GM06990 (cell line): Measurements from ENCODE around the gene UNC80.

Experiments
- DNase-seq: peaks from one replicate; pipeline ENCODE4 v3.0.0-alpha.2; 2011; ENCODE audit not compliant: insufficient read length; ENCODE audit errors: extremely low read depth
- H3K27me3 ChIP-seq: replicated peaks from 2 replicates; pipeline ENCODE4 v1.6.0; 2011; ENCODE audit warnings: low read length; ENCODE audit not compliant: control insufficient read depth, insufficient read depth
- H3K36me3 ChIP-seq: 2 replicates; pipeline ENCODE4 v1.5.1; 2011; ENCODE audit warnings: low read length; ENCODE audit not compliant: control insufficient read depth, insufficient read depth
- H3K4me3 ChIP-seq: replicated peaks from 2 replicates; pipeline ENCODE4 v1.5.1; 2011; ENCODE audit warnings: low read depth, mild to moderate bottlenecking, control low read depth, low read length
- CTCF ChIP-seq: IDR thresholded peaks from 2 replicates; pipeline ENCODE4 v1.5.1; 2011; ENCODE audit warnings: low read length, control low read depth, mild to moderate bottlenecking, inconsistent platforms; ENCODE audit not compliant: insufficient read depth, poor library complexity, severe bottlenecking

The UNC80 gene

GRCh38 chr2:209984291-209984690 is 212.7 kb downstream of the UNC80 start:
- Histone ChIP-seq H3K27me3 (no peaks in the 10 kb centered on the region), H3K4me3 (no peak overlapping the region), H3K36me3 (no peaks in the 10 kb centered on the region)
- no peak for DNase-seq
- no peak for TF ChIP-seq CTCF

GRCh38 chr2:209985874-209986273 is 214.2 kb downstream of the UNC80 start:
- H3K27me3 ChIP-seq = no peaks in the 10 kb centered on the region
- no peak for TF ChIP-seq CTCF
- H3K4me3 ChIP-seq = no peak overlapping the region
- no peaks in the 10 kb centered on the region for H3K36me3 ChIP-seq
- no peak for DNase-seq

GRCh38 chr2:209986415-209986814 is 214.8 kb downstream of the UNC80 start:
- no peak for TF ChIP-seq CTCF

GRCh38 chr2:209988010-209988409 is 216.4 kb downstream of the UNC80 start:
- Histone ChIP-seq H3K27me3 (no peaks in the 10 kb centered on the region), H3K4me3 (no peak overlapping the region), H3K36me3 (no peaks in the 10 kb centered on the region)
- no peak for TF ChIP-seq CTCF
- no peak for DNase-seq

More at GRCh38 chr2:209986415-209986814, 214.8 kb downstream of the UNC80 start:
- H3K27me3 ChIP-seq = no peaks in the 10 kb centered on the region
- H3K36me3 ChIP-seq = no peaks in the 10 kb centered on the region
- no peak for DNase-seq
- H3K4me3 ChIP-seq = no peak overlapping the region

- no peak overlapping the region for H3K4me3 ChIP-seq
- H3K27me3 ChIP-seq = no peaks in the 10 kb centered on the region
- DNase-seq = no peak
- no peaks in the 10 kb centered on the region for H3K36me3 ChIP-seq
- no peak for TF ChIP-seq CTCF
Observed at GRCh38 chr2:209990838-209991237, 219.2 kb downstream of the UNC80 start.

- TF ChIP-seq CTCF = no peak
- Histone ChIP-seq H3K4me3 (no peak overlapping the region), H3K27me3 (no peaks in the 10 kb centered on the region), H3K36me3 (no peaks in the 10 kb centered on the region)
- DNase-seq = no peak
Observed at GRCh38 chr2:209993968-209994367, 222.3 kb downstream of the UNC80 start.
